CD4-positive, alpha-beta T cell treated with Interleukin-17A for 4 hours (primary cell): ENCODE results near the gene DIS3L2.
"Not testable (repeated sequence)": the region's sequence is repeated elsewhere in the genome, so short reads cannot be mapped to it uniquely, and the experiment has no call there.

Experiments
- DNase-seq: peaks from one replicate; pipeline ENCODE4 v3.0.0-alpha.2; 2020; ENCODE audit warnings: mixed read lengths

The DIS3L2 gene

GRCh38 chr2:232313645-232314044 lies 352.1 kb downstream of the DIS3L2 start:
- not testable (repeated sequence) for DNase-seq

GRCh38 chr2:232315049-232315922 lies 353.8 kb downstream of the DIS3L2 start:
- peak; percentile 80 for DNase-seq

DNA sequence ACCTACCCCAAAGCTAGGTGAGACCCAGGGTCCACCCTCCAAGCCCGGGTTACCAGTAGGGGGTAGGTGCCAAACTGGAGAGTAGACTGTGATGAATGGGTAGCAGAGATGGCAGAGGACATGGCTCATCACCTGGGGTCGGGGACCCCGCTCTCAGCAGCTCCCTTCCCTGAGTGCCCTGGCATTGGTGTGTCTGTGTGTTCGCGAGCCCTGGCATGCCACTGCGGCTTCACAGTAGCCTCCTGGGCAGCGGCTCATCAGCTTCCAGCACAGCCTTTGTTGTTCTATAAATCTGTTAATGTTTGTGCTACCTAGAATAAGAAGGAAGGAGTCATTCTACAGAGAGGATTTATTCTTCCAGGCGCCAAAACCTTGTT lies 354.4 kb downstream of the DIS3L2 start:
- no peak for DNase-seq

DNA sequence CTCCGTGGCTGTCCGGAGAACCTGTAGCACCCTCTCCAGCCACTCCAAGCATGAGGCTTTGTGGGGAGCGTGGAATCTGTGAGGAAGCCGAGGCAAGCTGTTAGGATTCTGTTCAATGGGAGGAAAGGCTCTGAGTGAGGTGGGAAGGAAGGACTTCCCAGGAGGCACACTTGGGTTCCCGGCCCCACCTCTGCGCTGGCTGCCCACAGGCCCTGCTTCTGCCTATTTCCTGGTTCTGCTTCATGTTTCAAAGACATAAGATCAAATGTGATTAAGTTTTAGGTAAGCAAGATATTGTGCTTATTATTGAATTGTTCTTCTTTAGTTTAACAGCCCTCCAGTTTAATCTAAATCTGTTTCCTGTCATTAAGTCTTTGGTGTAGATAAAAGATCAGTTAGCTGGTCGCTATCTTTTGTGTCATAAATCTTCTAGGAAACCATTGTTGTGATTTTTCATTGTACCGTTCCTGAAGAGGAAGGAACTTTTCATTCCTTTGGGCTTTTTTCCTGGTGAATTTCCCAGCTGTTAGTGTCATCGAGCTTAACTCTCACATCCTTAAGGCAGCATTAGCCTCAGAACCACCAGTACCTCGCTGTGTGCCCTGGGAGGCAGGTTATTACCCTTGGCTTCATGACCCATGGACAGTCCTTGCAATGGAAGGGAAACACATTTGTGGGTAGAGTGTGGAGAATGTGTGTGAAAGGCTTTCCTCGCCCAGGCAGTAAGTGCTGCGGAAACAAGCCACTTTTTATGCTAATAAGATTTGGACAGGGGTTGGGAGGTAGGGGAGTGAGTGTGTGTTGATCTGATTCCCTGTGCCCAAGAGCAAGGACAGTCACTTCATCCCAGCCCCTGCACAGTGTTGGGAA lies 355.2 kb downstream of the DIS3L2 start:
- no peak for DNase-seq

DNA sequence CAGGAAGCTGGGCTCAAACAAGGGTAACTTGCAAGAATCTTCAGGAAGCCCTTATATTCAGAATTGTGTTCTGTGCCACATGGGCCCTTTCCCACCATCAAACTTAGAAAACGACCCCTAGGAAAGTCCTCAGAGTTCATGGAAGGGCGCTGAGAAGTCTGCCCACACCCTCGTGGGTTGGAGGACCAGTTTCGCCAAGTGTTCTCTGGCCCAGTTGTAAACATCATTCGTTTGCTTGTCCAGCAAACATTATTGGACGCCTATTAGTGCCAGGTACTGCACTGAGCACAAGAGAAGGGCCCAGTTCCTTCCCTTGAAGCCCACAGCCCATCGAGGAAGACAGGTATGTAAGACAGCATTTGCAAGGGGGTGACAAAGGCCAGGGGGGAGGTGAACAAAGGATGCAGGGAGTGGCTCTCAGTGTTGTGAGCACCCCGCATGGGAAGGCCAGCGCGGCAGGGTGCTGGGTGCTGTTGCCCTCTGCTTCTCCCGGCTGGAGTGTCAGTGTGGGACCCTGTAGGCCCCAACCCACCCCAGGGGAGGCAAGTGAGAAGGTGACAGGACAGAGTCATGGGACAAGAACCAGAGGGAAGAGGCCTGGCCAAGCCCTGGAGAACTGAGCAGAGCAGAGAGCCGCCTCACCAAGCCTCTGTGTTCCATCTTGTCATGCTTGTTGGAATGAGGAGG lies 356.8 kb downstream of the DIS3L2 start:
- no peak for DNase-seq

DNA sequence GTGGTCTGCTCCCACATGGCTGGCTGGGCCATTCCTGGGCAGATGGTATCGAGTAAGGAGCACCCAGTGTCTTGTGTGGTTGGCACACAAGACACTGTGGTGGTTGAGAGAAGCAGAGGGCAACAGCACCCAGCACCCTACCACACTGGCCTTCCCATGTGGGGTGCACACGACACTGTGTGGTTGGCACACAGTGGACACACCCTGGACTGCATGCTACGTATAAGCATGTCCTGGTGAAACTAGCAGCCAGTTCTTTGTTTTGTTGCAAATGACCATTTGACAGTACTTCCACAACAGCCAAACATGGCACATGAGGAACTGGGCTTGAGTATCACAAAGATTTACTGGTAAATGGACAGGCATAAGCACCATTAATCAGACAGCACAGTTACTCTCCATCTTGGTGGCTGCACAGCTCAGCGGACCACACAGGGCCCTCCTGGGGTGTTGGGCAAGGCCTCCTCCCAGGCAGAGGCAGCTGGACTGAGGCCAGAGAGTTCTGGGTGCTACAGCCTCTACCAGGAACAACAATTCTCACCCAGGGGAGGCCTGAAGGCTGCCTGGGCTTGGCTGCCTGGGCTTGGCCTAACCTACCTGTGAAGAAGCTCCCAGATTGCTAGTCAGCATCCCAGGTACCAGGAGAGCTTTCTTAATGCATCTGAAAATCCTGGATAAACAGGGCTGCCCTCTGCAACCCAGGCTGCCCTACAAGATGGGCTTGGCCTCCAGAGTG lies 357.7 kb downstream of the DIS3L2 start:
- DNase-seq = no peak

- peak; percentile 35 for DNase-seq
These were observed 358.4 kb downstream of the DIS3L2 start for GRCh38 chr2:232319803-232320442.

- no peak for DNase-seq
These were observed 358.9 kb downstream of the DIS3L2 start for GRCh38 chr2:232320443-232320803.

DNA sequence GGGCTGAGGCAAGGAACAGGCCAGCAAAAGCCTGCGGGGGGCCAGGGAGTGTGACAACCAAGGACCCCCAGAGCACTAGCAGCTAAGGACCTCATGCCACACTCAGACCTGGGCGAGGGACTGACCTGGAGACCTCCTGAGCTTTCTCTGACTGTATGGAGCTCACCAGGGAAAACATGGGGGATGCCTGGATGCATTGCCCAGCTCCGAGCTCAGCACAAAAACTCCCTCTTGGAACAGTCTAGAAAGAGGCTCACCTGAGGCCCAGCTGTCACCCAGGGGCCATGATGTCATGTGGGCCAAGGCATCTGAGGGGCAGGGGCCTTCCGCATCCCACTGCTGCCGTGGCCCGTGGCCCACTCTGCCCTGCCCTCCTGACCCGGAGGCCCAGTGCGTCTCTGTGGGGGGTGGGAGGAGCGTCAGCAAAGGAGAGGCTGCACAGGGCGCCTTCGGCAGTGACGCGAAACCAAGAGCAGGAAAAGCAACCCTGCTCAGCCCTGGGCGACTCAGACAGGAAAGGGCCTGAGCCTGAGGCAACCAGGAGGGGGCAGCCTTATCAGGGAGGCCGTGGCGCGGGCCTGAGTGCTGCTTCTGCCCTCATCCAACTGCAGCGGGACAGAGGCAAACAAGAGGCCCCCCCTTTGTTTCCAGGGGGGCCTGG lies 359.8 kb downstream of the DIS3L2 start:
- peak; percentile 75 for DNase-seq

- DNase-seq = no peak
These were observed 360.5 kb downstream of the DIS3L2 start for GRCh38 chr2:232321817-232322559.

DNA sequence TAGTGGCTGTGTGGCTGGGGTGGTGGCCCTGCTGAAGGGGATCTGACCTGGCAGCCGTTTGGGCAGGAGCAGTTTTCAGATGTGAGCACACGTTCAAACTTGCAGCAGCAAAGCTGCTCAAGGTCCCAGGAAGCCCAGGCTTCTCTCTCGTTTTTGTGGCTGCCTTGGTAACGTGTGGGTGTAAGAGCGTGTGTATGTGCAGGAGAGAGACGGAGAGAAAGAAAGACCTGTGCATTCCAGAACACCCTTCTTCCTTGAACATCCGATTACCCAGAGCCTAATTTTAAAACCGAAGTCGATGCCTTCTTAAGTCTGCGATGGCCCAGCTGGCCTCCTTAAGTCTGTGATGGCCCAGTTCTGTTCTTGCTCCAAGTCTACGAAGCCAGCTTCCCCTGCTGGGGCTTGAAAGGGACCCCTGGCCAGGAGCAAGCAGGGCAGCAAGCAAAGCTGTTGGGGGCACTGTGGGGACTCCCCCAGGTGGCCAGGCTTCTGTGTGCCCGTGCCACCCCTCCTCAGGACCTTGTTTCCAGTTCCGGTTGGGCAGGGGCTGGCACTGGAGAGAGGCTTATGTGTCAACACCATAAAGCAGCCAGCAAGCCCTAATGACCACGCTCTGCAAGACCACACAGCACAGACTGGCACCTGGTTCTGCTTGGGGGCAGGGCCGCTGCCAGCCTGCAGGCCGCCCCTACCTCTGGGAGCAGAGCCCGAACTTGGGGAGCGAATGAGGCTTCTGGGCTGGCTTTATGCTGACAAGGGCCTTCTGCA lies 361.2 kb downstream of the DIS3L2 start:
- DNase-seq = peak; percentile 40

DNA sequence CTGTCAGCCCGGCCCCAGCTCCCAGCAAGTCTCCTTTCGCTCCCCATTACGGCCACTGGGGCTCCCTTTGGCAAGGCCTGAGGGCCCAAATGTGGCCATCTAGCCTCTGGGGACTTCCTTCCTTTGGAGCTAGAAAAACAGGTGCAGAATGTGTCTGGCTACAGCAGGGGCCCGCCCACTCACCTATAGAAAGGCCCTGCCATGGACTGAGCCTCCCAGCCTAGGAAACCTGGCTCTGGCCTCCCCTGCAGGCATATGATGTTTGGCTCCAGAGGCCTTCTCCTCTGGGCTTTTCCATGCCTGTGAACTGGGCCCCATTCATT lies 361.8 kb downstream of the DIS3L2 start:
- no peak for DNase-seq

- not testable (repeated sequence) for DNase-seq
These were observed 362.5 kb downstream of the DIS3L2 start for GRCh38 chr2:232323967-232324366.

GRCh38 chr2:232324778-232325177 lies 363.3 kb downstream of the DIS3L2 start:
- no peak for DNase-seq

DNA sequence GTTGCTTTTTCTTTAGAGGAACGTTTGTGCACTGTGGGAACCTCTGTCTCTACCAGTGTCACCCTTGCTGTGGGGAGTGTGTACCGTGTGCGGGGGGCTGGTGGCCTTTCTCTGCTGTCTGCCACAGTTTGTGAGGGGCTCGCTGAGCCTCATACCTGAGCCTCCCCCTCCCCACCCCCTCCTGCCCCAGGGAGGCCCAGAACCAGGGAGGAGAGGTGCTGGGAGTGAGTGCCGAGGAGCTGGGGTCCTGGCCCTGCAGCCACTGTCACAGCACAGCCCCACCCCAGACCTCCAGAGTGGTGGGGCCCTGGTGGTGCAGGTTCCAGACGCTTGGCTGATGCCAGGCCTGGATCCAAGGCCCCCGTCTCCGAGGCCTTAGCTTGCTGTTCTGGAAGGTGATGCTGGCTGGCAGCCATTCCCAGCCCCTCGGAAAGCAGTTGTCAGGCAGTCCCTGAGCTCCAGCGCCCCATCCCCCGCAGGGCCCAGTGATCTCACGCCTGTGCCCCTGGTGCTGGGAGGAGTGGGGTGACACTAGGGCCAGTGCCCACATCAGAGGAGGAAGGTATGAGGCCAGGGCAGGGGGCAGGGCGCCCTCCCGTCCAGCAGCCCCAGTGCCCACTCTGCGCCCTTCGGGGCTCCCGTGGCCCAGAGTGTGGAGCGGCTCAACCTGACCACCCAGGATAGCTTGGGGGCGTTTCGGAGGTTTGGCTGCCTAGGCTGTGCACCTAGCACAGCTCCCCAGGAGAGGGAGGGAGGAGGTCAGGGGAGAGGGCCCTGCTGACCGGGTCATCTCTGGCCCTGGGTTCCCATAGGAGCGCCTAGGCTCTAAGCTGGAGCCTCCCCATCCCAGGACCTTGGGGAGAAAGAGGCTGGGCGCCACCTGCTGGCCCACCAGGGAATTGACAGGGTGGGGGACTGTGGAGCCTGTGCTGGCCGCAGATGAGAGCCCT lies 364.1 kb downstream of the DIS3L2 start:
- peak; percentile 60 for DNase-seq

DNA sequence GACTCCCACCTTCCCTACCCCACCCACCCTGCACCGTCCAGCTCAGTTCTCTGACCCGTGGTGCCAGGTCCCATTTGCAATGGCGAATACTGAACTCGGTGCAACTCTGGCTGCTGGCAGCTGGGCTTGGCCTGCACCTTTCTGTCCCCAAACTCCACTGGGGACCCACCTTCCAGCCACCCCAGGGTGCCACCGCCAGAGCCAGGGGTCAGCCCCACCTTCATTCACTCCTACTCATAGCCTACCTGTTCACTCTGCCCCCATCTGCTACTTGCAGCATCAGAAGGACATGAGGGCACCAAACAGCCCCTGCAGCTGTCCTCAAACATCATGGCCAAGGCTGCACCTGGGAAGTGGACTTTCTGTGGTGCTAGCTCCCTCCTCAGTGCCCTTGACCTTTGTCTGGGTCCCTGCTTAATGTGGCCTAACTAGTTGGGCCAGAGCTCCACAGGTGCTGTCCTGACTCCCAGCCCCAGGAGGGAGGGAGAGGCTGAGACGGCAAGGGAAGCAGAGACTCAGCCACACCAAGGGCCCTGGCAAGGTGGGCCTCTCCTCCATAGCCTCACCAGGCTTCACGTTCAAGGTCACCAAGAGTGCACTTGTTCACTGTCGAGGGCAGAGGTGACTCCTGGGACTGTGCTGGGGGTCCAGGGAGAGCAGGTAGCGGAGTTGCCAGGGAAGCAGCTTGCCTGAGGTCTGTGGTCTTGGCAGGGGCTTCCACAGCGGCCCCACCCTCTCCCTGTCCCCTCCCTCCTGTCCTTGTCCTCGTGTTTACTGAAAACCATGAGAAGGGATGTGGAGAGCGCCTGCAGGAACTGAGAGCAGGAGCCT lies 365.0 kb downstream of the DIS3L2 start:
- DNase-seq = not testable (repeated sequence)

DNA sequence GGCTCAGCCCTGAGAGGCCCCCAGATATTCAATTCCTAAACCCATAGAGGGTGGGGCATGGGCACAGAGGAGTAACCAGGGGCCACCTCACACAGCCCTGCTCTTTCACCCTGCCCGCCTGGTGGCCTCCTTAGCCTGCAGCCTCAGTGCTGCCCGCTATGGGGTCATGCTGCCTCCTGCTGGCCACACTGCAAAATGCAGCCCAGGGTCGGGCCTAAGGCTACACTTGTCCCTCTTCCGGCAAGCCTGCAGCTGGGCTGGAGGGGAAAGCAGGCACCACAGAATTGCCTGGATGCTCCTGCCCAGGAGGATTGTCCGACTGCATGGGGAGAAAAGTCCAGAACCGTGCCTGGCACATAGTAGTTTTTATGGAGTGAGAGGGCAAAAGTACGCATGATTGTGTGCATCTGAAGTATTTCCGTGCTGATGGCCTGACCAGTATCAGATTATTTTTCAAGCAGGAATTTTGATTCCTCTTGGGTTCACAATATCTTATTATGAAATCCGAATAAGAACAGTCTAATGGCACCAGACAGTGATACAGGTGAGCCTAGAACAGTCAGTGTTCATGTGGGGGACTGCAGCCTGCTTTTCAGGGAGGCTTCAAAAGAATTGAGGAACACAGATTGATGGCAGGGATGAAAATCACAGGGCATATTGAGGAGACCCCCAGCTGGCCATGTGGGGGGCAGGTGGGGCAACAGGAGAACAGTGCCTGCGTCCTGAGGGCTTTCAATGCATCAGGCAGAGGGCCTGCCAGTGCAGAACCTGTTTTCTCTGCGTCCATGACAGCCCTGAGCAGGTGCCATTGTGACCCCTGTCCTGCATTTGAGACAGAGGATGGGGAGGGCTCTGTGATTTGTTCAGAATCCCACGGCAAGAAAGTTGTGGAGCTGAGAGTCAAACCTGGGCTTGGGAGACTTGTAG lies 365.9 kb downstream of the DIS3L2 start:
- DNase-seq = peak; percentile 87
